HG02588 (cell line): ENCODE measurements around the gene CRADD.
"Not testable (repeated sequence)": the region's sequence is repeated elsewhere in the genome, so short reads cannot be mapped to it uniquely, and the experiment has no call there.

ENCODE experiments used
- ATAC-seq: cut with Tn5 transposase; IDR thresholded peaks from one replicate; pipeline ENCODE4 v1.9.1; 2021; ENCODE audit warnings: mild to moderate bottlenecking, moderate library complexity; ENCODE audit not compliant: unreplicated experiment

The CRADD gene

GRCh38 chr12:93924367-93924766, 247.2 kb downstream of the CRADD start:
- no peak for ATAC-seq

DNA sequence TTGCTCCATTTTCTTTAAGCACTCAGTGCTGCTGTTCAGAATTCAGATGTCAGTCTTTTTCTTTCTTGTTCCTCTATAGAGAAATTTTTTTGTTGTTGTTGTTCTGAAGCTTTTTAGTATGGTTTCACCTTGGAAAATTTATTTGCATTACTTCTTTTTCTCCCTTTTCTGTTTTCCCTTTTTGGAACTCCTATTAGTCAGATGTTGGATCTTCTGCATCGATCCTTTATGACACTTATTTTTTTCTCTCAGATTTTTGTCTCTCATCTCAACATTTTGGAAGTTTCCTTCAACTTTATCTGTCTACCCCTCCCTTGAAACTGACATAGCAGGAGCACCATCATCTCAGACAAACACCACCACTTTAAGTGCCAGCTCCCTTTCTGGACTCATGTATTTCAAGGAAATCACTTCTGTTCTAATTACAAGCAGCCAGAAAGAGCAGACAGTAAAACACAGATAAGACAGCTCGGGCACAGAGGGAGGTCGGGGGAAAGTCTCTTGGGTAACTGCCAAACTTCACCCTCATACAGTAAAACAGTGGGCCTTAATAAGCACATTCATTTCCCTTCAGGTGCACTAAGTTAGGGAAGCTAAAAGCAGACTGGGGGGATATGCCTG, 248.5 kb downstream of the CRADD start:
- ATAC-seq = no peak

- ATAC-seq = no peak
Measured at GRCh38 chr12:93926237-93926636, 249.1 kb downstream of the CRADD start.

- not testable (repeated sequence) for ATAC-seq
Measured at GRCh38 chr12:93929081-93929480, 251.9 kb downstream of the CRADD start.

DNA sequence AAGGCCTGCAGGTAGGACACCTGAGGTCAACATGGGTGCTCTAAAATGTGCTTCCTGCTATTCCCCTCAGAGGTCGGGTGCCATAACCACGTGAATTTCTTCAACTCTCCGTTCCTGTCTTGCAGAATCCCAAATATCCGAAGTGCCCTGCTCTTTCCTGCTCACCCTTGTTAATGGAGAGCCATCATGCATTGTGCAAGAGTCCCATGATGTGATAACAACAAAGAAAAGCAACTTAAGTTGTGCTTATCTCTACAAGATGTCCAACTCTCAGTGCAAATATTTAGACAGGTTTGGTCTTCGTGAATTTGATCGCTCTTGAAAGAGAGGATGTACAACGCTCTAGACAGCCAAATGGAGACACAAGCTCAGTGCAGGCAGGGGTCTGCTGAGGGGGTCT, 260.6 kb downstream of the CRADD start:
- ATAC-seq = no peak

- no peak for ATAC-seq
Measured at GRCh38 chr12:93938317-93938716, 261.1 kb downstream of the CRADD start.

DNA sequence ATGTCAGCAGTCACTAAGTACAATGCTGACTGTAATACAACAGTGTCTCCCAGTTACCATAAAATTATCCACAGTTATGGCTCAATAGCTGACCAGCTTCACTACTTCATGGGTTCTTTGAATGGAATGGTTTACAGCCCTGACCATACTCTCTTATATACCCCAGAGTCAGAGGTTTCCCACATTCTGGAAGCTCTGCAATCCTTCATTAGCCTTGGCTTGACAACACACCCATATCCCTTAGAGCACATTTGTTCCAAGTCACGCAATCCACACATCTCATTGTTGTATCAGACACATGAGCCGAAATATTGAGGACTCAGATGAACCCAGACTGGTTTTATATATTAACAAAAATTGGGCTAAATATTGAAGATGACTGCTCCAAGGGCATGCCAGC, 261.8 kb downstream of the CRADD start:
- no peak for ATAC-seq

DNA sequence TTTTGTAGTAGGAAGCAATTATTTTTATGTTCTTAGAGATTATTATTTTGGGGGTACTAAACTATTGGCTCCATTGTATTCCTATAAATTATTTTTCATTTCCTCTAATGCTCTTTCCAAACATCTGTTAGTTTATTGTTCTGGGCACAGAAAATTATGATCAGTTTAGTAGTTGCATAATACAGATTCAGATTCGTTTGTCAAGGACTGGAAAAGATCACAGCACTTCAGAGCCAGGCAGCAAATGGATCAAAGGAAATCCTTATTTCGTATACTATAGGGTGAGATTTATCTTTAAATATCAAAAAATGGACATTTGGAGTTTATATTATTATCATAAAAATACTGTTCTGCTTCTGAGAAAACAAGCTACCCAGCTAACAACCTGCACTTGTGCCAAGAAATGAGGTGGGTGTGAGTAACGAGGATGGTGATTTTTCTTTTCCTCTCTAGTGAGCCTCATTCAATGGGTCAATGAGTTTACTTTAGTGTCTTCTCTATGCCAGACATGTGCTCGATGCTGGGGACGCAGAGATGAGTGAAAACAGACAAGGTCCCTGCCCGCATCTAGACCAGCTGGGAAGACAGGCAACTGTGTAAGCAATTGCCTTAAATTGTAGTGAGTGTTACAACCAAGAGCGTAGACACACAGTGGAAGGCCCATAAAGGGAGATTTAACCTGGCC, 262.6 kb downstream of the CRADD start:
- no peak for ATAC-seq

GRCh38 chr12:93943780-93944179, 266.6 kb downstream of the CRADD start:
- no peak for ATAC-seq

DNA sequence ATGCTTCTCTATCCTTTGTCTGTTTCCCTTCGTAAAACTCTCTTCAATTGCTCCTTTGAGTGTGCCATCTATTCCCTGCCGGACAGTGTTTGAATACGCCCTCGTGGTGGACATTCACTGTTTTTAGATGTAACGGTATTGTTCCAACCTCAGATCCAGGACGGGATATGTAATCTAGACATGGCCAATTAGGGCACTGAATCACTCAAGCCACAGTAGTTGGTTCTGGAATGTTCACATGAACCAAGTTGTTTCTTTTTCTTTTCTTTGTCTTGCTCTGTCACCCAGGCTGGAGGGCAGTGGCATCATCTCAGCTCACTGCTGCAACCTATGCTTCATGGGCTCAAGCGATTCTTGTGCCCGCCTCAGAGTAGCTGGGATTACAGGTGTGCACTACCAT, 267.0 kb downstream of the CRADD start:
- ATAC-seq = no peak
